MM.1S (cell line): ENCODE data around the gene KCNG4.

Experiments
- DNase-seq: peaks from one replicate; pipeline ENCODE4 v3.0.0-alpha.2; 2015
- H2AFZ ChIP-seq: fragments of 300-600 bp; sonication (generic); 2 replicates; pipeline ENCODE4 v1.6.0; 2016; ENCODE audit warnings: antibody characterized with exemption, low read length
- H3F3A ChIP-seq: fragments of 300-600 bp; sonication (generic); 2 replicates; pipeline ENCODE4 v1.6.1; 2016; ENCODE audit warnings: mild to moderate bottlenecking, antibody characterized with exemption, low read length, moderate library complexity, mixed read lengths; ENCODE audit not compliant: insufficient read depth
- H3K27ac ChIP-seq: fragments of 300-600 bp; sonication (generic); 2 replicates; pipeline ENCODE4 v1.5.1; 2016; ENCODE audit warnings: mild to moderate bottlenecking, low read length
- H3K27me3 ChIP-seq: fragments of 300-600 bp; sonication (generic); replicated peaks from 2 replicates; pipeline ENCODE4 v1.6.0; 2016; ENCODE audit warnings: low read length; ENCODE audit not compliant: insufficient read depth
- H3K36me3 ChIP-seq: fragments of 300-600 bp; sonication (generic); replicated peaks from 2 replicates; pipeline ENCODE4 v1.6.1; 2016; ENCODE audit warnings: mild to moderate bottlenecking, low read length, mixed read lengths; ENCODE audit not compliant: insufficient read depth
- H3K4me1 ChIP-seq: fragments of 300-600 bp; sonication (generic); 2 replicates; pipeline ENCODE4 v1.6.1; 2016; ENCODE audit warnings: low read length, mixed read lengths
- H3K4me2 ChIP-seq: fragments of 300-600 bp; sonication (generic); 2 replicates; pipeline ENCODE4 v1.6.0; 2016; ENCODE audit warnings: low read depth, low read length
- H3K4me3 ChIP-seq: fragments of 300-600 bp; sonication (generic); 2 replicates; pipeline ENCODE4 v1.5.1; 2016; ENCODE audit warnings: low read length, mixed read lengths
- H3K79me2 ChIP-seq: fragments of 300-600 bp; sonication (generic); 2 replicates; pipeline ENCODE4 v1.6.1; 2016; ENCODE audit warnings: mixed run types, low read length, mixed read lengths
- H3K9ac ChIP-seq: fragments of 300-600 bp; sonication (generic); 2 replicates; pipeline ENCODE4 v1.6.1; 2016; ENCODE audit warnings: low read length, mixed read lengths
- H3K9me2 ChIP-seq: fragments of 300-600 bp; sonication (generic); replicated peaks from 2 replicates; pipeline ENCODE4 v1.6.1; 2016; ENCODE audit warnings: mild to moderate bottlenecking, low read length, mixed read lengths; ENCODE audit not compliant: insufficient read depth
- H3K9me3 ChIP-seq: fragments of 300-600 bp; sonication (generic); replicated peaks from 2 replicates; pipeline ENCODE4 v1.6.1; 2016; ENCODE audit warnings: mild to moderate bottlenecking, low read length, mixed read lengths; ENCODE audit not compliant: insufficient read depth
- H4K20me1 ChIP-seq: fragments of 300-600 bp; sonication (generic); 2 replicates; pipeline ENCODE4 v1.6.1; 2016; ENCODE audit warnings: mild to moderate bottlenecking, low read length, moderate library complexity, mixed read lengths; ENCODE audit not compliant: insufficient read depth
- CTCF ChIP-seq: fragments of 300-600 bp; sonication (generic); IDR thresholded peaks from 2 replicates; pipeline ENCODE4 v1.5.1; 2016; ENCODE audit warnings: antibody characterized with exemption, low read length, mixed read lengths
- EZH2 ChIP-seq: fragments of 300-600 bp; sonication (generic); optimal IDR thresholded peaks from 2 replicates; pipeline ENCODE3; 2017; ENCODE audit warnings: low read depth, mild to moderate bottlenecking, antibody characterized with exemption, low read length, mixed read lengths
- EZH2phosphoT487 ChIP-seq: fragments of 300-600 bp; sonication (generic); IDR thresholded peaks from 2 replicates; pipeline ENCODE4 v1.6.1; 2018; ENCODE audit warnings: antibody characterized with exemption, low read length

Gene KCNG4

DNA sequence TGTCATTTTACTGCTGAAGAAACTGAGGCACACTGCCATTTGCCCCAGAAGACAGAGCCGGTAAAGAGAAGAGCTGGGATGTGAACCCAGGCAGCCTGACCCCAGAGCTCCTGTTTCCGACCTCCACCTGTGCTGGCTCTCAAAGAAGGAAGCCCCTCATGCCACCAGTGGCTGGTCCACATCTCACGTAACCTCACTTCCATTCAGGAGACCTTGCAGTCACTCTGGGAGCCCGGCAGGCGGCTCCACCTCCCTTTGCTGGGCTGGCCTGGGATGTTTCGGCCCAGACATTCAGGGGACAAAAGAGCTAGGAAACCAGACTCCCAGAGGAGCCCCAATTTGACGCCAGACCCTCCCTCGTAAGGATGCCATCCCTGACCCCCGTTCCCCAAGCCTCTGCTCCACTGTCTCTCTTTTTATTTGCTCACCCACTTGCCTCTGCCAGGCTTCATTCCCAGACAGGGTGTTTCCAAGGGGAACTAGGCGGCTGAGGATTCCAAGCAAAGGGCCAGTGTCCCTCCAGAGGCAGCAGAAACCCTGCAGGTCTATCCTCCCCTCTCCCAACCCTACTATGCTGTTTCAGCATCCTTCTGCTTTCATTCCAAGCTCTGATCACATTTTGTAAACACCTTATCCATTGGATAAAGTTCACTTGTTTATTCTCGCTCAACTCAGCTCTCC, 55.8 kb downstream of the KCNG4 start:
- Histone ChIP-seq H3K36me3 (no peaks in the 10 kb centered on the region), H3K4me2 (no peak overlapping the region)
- TF ChIP-seq CTCF (no peak), EZH2 (no peak), EZH2phosphoT487 (no peak)

GRCh38 chr16:84183572-84183875, 56.3 kb downstream of the KCNG4 start:
- Histone ChIP-seq H3K27me3 (no peaks in the 10 kb centered on the region), H3K4me1 (no peaks in the 10 kb centered on the region), H3K9ac (no peak overlapping the region), H4K20me1 (no peaks in the 10 kb centered on the region), H3K4me2 (no peak overlapping the region), H2AFZ (no peak overlapping the region), H3F3A (no peaks in the 10 kb centered on the region), H3K4me3 (no peak overlapping the region), H3K9me3 (no peaks in the 10 kb centered on the region), H3K27ac (no peak overlapping the region), H3K79me2 (peaks cover 27% of the 10 kb centered on the region), H3K36me3 (no peaks in the 10 kb centered on the region), H3K9me2 (no peaks in the 10 kb centered on the region)
- TF ChIP-seq EZH2phosphoT487 (no peak), CTCF (no peak), EZH2 (no peak)
- no peak for DNase-seq

More for the DNA sequence above, 55.8 kb downstream of the KCNG4 start:
- H3K27ac ChIP-seq: no peak overlapping the region
- H3K4me1 ChIP-seq: no peaks in the 10 kb centered on the region
- no peaks in the 10 kb centered on the region for H3K9me3 ChIP-seq
- H3K9me2 ChIP-seq: no peaks in the 10 kb centered on the region
- DNase-seq: no peak
- H3K79me2 ChIP-seq: peaks cover 27% of the 10 kb centered on the region
- H3K9ac ChIP-seq: no peak overlapping the region
- H4K20me1 ChIP-seq: no peaks in the 10 kb centered on the region
- no peak overlapping the region for H2AFZ ChIP-seq
- H3F3A ChIP-seq: no peaks in the 10 kb centered on the region
- H3K4me3 ChIP-seq: no peak overlapping the region
- no peaks in the 10 kb centered on the region for H3K27me3 ChIP-seq

- H3K4me2 ChIP-seq: no peak overlapping the region
- H3K27ac ChIP-seq: no peak overlapping the region
- H3K4me1 ChIP-seq: no peaks in the 10 kb centered on the region
- H3F3A ChIP-seq: no peaks in the 10 kb centered on the region
- H2AFZ ChIP-seq: no peak overlapping the region
- H4K20me1 ChIP-seq: no peaks in the 10 kb centered on the region
- H3K9ac ChIP-seq: no peak overlapping the region
- no peaks in the 10 kb centered on the region for H3K9me3 ChIP-seq
- H3K36me3 ChIP-seq: no peaks in the 10 kb centered on the region
- no peak for DNase-seq
- TF ChIP-seq EZH2phosphoT487: no peak
- TF ChIP-seq CTCF: no peak
- TF ChIP-seq EZH2: no peak
- H3K79me2 ChIP-seq: peaks cover 27% of the 10 kb centered on the region
- H3K4me3 ChIP-seq: no peak overlapping the region
- no peaks in the 10 kb centered on the region for H3K27me3 ChIP-seq
- no peaks in the 10 kb centered on the region for H3K9me2 ChIP-seq
These were observed 56.9 kb downstream of the KCNG4 start for GRCh38 chr16:84182680-84183571.
